Activated CD8-positive, alpha-beta memory T cell treated with anti-CD3 and anti-CD28 coated beads, Interleukin-2, amount 10 ng/mL, durations not matched to agents 7 days and 5 days (primary cell): ENCODE results near the gene OR2S2. TPM values are rescaled to one million over a fixed set of nuclear protein-coding genes. Genes with fewer than 3 reads are reported as not detected.

Source experiments
- ATAC-seq: fragments of 150-1000 bp; cut with Tn5 transposase; one replicate; pipeline ENCODE4 v1.10.0; 2021; ENCODE audit warnings: moderate library complexity
- CTCF ChIA-PET: fragments of 350-600 bp; sonication (Branson Sonifier 250); formaldehyde crosslinking; loops from one replicate; lab custom pipeline; 2021; ENCODE audit warnings: antibody characterized with exemption; lab: Charles Lee
- DNase-seq: peaks from one replicate; pipeline ENCODE4 v3.0.0-alpha.2; 2020
- H3K27ac Mint-ChIP-seq: one replicate; pipeline ENCODE4 v1.8.0; 2021; ENCODE audit warnings: mild to moderate bottlenecking, mixed read lengths
- H3K27me3 Mint-ChIP-seq: one replicate; pipeline ENCODE4 v1.8.0; 2021; ENCODE audit warnings: mixed read lengths
- H3K36me3 Mint-ChIP-seq: one replicate; pipeline ENCODE4 v1.8.0; 2021; ENCODE audit warnings: mild to moderate bottlenecking, mixed read lengths
- H3K4me1 Mint-ChIP-seq: one replicate; pipeline ENCODE4 v1.8.0; 2021; ENCODE audit warnings: mixed read lengths
- H3K4me3 Mint-ChIP-seq: one replicate; pipeline ENCODE4 v1.8.0; 2021; ENCODE audit warnings: mild to moderate bottlenecking, moderate library complexity, mixed read lengths
- H3K9me3 Mint-ChIP-seq: one replicate; pipeline ENCODE4 v1.8.0; 2022; ENCODE audit warnings: low read depth, mixed read lengths
- total RNA-seq, 2 experiments: library from RNA; stranded (reverse); gene quantifications; one replicate each; pipeline ENCODE4 v1.2.3, GENCODE V29; 2021

The OR2S2 gene
- total RNA-seq, 2 experiments from 2014 or later: not detected

- CTCF ChIA-PET: interaction anchor here (1.2 to 1.6 kb wide), 2 partner anchors 13 to 37 kb away, joined by 3 to 4 read pairs; no protein-coding TSS in a partner anchor
- no peak for DNase-seq
- no peak for ATAC-seq
- Mint-ChIP-seq H3K4me3 (no peak overlapping the region), H3K36me3 (no peaks in the 10 kb centered on the region), H3K4me1 (no peaks in the 10 kb centered on the region), H3K9me3 (no peaks in the 10 kb centered on the region), H3K27ac (no peak overlapping the region), H3K27me3 (peaks cover 56% of the 10 kb centered on the region)
Observed at GRCh38 chr9:35981699-35982098, 23.7 kb upstream of the OR2S2 start.

DNA sequence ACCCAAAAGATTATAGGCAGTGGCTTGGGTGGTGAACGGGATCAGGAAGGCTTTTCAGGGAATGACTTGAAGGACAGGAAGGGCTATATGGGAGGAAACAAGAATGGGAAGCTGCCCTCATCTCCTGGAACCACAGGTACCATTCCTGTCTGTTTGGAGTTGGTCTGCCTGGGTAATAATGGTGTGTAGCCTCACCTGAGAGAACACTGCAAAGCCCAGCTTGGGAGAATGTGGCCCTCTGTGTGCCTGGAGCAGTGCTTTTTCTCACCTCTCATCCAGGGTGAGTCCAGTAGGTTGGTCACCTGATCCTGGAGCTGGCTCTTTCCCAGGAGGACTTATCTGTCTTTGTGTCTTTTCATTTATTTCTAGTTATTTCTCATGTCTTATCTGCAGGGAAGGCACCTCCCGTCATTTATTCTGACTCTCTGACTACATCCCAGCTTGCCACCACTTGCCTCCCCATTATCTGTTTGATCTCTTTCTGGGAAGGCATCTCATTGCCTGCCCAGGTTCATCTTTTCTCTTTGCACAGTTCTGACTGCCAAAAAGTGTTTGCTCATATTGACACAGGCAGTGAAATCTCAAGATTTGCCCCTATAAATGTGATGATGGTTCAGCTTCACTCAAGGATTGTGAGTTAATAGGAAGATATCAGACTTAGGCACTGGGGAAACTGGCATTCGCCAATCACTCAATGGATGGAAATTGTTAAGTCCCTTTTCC lies 22.5 kb upstream of the OR2S2 start:
- Mint-ChIP-seq H3K36me3 (no peaks in the 10 kb centered on the region), H3K27ac (no peak overlapping the region), H3K4me1 (no peaks in the 10 kb centered on the region), H3K27me3 (peaks cover 56% of the 10 kb centered on the region), H3K9me3 (peaks cover 2% of the 10 kb centered on the region), H3K4me3 (no peak overlapping the region)
- no peak for ATAC-seq
- CTCF ChIA-PET: no interaction called here
- no peak for DNase-seq

DNA sequence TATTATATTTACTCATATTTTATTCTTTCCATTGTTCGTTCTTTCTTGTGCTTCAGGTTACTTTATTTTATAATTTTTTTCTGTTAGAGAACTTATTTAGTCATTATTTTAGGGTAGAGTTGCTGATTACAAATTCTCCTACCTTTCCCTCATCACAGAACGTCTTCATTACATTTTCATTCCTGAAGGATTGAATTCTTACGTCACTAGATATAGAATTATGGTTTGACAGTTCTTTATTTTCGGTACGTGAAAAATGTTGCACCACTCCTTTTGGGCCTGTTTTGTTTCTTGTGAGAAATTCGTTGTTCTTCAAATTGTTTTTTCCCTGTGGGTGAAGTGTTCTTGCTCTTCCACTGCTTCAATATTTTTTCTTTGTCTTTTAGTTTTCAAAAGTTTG lies 20.8 kb upstream of the OR2S2 start:
- no peaks in the 10 kb centered on the region for H3K4me1 Mint-ChIP-seq
- H3K27me3 Mint-ChIP-seq: peaks cover 63% of the 10 kb centered on the region
- DNase-seq (no peak), ATAC-seq (no peak)
- no peak overlapping the region for H3K4me3 Mint-ChIP-seq
- peaks cover 5% of the 10 kb centered on the region for H3K9me3 Mint-ChIP-seq
- H3K27ac Mint-ChIP-seq: no peak overlapping the region
- peaks cover 3% of the 10 kb centered on the region for H3K36me3 Mint-ChIP-seq
- CTCF ChIA-PET: no interaction called here

DNA sequence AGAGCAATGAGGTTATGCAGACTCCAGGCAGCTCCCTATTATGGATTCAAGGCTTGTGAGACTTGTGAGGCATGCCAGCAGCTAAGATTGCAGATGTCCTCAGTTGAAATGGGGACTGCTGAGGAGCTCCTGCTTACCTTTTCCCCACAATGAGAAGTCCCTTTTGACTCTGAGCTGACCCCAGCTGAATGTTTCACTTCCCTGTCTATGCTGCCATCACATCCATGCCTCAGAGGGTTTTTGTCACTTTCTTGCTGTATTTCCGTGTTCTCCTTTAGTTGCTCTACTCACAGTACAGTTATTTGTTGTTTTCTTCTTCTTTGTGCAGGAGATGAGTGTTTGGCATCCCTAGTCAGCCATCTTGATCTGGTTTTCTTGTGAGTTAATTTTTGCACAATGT lies 18.8 kb upstream of the OR2S2 start:
- no peak overlapping the region for H3K4me3 Mint-ChIP-seq
- peaks cover 8% of the 10 kb centered on the region for H3K4me1 Mint-ChIP-seq
- H3K27ac Mint-ChIP-seq: no peak overlapping the region
- ATAC-seq (no peak), DNase-seq (no peak)
- CTCF ChIA-PET: interaction anchor here (1.6 kb wide), 1 partner anchor 32 kb away, joined by 4 read pairs; no protein-coding TSS in a partner anchor
- peaks cover 5% of the 10 kb centered on the region for H3K9me3 Mint-ChIP-seq
- peaks cover 6% of the 10 kb centered on the region for H3K36me3 Mint-ChIP-seq
- peaks cover 70% of the 10 kb centered on the region for H3K27me3 Mint-ChIP-seq

GRCh38 chr9:35974800-35975199 lies 16.8 kb upstream of the OR2S2 start:
- Mint-ChIP-seq H3K27me3 (peaks cover 77% of the 10 kb centered on the region), H3K27ac (no peak overlapping the region), H3K4me1 (peaks cover 10% of the 10 kb centered on the region), H3K9me3 (peaks cover 5% of the 10 kb centered on the region), H3K36me3 (peaks cover 6% of the 10 kb centered on the region), H3K4me3 (no peak overlapping the region)
- CTCF ChIA-PET: no interaction called here
- no peak for DNase-seq
- no peak for ATAC-seq

DNA sequence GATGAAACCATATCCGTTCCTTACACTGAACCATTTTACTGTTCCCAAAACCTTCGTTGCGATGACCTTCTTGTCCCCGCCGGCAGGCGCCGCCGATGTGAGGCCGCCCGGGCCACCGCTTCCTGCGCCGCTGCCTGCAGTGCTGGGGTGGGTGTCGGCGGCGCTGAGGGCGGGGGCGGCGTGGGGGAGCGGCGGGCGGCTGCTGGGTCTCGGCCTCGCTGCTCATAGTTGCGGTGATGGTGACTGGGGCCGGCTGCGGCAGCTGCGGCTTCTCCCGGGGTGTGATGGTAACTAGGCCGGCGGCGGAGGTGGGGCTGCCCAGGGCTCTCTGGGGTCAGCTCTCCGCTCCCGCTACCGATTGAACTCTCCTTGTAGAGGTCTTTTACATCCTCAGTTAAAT lies 14.1 kb upstream of the OR2S2 start:
- DNase-seq: peak; percentile 48
- H3K27ac Mint-ChIP-seq: no peak overlapping the region
- peaks cover 82% of the 10 kb centered on the region for H3K27me3 Mint-ChIP-seq
- H3K9me3 Mint-ChIP-seq: peaks cover 5% of the 10 kb centered on the region
- no peak overlapping the region for H3K4me3 Mint-ChIP-seq
- peaks cover 10% of the 10 kb centered on the region for H3K4me1 Mint-ChIP-seq
- ATAC-seq: peak; percentile 57
- peaks cover 6% of the 10 kb centered on the region for H3K36me3 Mint-ChIP-seq
- CTCF ChIA-PET: no interaction called here

DNA sequence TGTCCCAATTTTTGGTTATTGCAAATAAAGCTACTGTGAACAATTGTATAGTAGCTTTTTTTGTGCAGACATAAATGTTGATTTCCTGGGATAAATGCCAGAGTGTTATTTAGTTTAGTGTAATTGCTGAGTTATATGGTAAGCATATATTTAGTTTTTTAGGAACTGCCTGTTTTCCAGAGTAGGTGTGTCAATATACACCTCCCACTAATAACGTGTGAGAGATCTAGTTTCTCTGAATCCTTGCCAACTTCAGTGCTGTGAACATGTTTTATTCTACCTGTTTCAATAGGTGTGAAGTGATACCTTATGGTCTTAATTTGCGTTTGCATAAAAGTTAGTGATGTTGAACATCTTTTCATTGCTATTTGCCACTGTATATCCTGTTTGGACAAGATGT lies 9.1 kb upstream of the OR2S2 start:
- Mint-ChIP-seq H3K9me3 (no peaks in the 10 kb centered on the region), H3K4me3 (no peak overlapping the region), H3K36me3 (peaks cover 1% of the 10 kb centered on the region), H3K4me1 (peaks cover 4% of the 10 kb centered on the region), H3K27ac (no peak overlapping the region), H3K27me3 (peaks cover 56% of the 10 kb centered on the region)
- CTCF ChIA-PET: interaction anchor here (1.5 kb wide), 1 partner anchor 42 kb away, joined by 4 read pairs; no protein-coding TSS in a partner anchor
- ATAC-seq: no peak
- no peak for DNase-seq

DNA sequence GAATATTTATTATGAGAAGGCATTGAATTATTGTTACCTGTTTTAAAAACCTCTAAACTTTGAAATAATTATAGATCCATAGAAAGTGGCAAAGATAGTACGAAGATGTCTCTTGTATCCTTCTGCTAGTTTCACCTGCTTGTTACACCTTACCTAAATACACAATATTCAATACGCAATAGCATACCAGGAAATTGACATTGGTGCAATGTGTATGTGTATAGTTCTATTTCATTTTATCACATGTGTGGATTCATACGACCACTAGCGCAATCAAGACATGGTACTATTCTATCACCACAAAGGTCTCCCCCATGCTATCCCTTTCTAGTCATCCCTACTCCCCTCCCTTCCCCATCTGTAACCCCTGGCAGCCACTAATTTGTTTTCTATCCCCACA lies 8.5 kb upstream of the OR2S2 start:
- DNase-seq (no peak), ATAC-seq (no peak)
- H3K9me3 Mint-ChIP-seq: no peaks in the 10 kb centered on the region
- H3K27me3 Mint-ChIP-seq: peaks cover 51% of the 10 kb centered on the region
- no peaks in the 10 kb centered on the region for H3K36me3 Mint-ChIP-seq
- no peak overlapping the region for H3K4me3 Mint-ChIP-seq
- CTCF ChIA-PET: interaction anchor here (1.0 kb wide), 1 partner anchor 63 kb away, joined by 3 read pairs; no protein-coding TSS in a partner anchor
- H3K27ac Mint-ChIP-seq: no peak overlapping the region
- H3K4me1 Mint-ChIP-seq: no peaks in the 10 kb centered on the region

- DNase-seq (no peak), ATAC-seq (no peak)
- CTCF ChIA-PET: interaction anchor here (0.6 to 1.9 kb wide), 3 partner anchors 10 to 58 kb away, joined by 3 to 4 read pairs (median 3); no protein-coding TSS in a partner anchor
- H3K27ac Mint-ChIP-seq: no peak overlapping the region
- H3K36me3 Mint-ChIP-seq: no peaks in the 10 kb centered on the region
- H3K9me3 Mint-ChIP-seq: no peaks in the 10 kb centered on the region
- peaks cover 45% of the 10 kb centered on the region for H3K27me3 Mint-ChIP-seq
- no peak overlapping the region for H3K4me3 Mint-ChIP-seq
- H3K4me1 Mint-ChIP-seq: no peaks in the 10 kb centered on the region
Observed at GRCh38 chr9:35965011-35965410, 7.1 kb upstream of the OR2S2 start.

DNA sequence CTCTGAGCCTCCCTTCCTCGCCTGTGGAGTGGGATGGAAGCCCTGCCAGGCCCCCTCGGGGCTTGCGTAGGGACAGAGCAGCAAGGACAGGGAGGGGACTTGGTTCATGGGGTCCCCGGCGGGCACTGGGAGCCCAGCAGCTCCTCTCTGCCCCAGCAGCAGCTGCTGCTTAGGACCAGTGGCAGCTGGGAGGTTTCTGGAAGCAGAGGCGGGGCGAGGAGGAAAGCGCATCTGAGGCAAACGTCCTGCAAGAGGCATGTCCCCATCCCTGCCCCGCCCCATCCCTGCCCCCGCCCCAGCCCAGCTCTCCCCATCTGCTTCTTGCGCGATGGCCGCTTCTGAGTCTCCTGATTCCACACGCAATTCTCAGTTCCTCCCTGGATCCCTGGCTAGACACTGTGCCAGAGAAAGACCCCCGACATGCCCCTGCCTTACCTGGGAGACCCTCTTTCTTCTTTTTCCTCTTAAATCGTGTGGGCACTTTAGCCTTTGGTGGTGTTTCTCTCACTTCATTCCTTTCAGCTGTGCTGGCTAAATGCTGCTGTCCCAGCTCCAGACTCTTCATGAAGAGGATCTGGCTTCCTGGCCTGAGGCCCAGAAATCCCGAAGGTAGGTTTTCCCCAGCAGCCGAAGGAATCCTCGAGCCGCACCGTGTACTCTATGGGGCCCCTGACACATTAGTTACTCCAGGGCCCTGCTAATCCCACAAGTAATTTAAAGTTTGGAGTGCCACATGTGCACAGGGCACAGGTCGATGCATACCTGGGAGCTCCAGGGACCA lies 4.4 kb upstream of the OR2S2 start:
- CTCF ChIA-PET: interaction anchor here (1.0 kb wide), 1 partner anchor 46 kb away, joined by 3 read pairs; no protein-coding TSS in a partner anchor
- Mint-ChIP-seq H3K27ac (no peak overlapping the region), H3K36me3 (no peaks in the 10 kb centered on the region), H3K27me3 (peaks cover 37% of the 10 kb centered on the region), H3K9me3 (no peaks in the 10 kb centered on the region), H3K4me3 (no peak overlapping the region), H3K4me1 (no peaks in the 10 kb centered on the region)
- DNase-seq (no peak), ATAC-seq (no peak)

DNA sequence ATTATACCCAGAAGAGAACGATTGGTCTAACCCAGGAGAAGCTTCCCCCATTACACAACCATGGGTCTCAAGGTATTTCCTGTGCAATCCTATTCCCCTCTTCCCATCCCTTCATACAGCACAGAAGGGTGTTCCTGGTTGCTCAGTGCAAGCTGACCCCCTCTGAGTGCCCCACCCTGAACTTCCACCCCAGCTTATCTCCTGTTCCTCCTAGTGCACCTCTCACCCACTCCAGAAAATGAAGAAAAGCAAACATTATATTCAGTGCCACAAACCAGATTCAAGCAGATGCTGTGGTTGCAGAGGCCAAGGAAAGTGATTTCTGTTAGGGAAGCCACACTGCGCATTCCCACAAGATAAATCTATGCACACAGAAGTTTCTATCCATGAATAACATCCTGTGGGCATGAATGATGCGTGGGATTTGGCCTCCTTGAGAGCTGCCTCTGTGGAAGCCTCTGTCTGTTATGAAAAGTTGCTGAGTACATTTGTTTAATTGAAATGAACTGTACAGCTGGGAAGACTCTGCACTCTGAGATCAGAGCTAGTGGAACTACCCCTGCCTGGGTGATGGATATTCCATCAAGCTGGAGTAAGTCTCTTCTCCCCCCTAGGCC lies 2.2 kb upstream of the OR2S2 start:
- H3K27me3 Mint-ChIP-seq: peaks cover 33% of the 10 kb centered on the region
- no peak for DNase-seq
- no peaks in the 10 kb centered on the region for H3K9me3 Mint-ChIP-seq
- CTCF ChIA-PET: interaction anchor here (1.7 to 2.0 kb wide), 2 partner anchors 15 to 57 kb away, joined by 4 to 9 read pairs; no protein-coding TSS in a partner anchor
- no peaks in the 10 kb centered on the region for H3K36me3 Mint-ChIP-seq
- H3K4me3 Mint-ChIP-seq: no peak overlapping the region
- H3K27ac Mint-ChIP-seq: no peak overlapping the region
- no peaks in the 10 kb centered on the region for H3K4me1 Mint-ChIP-seq
- ATAC-seq: no peak

DNA sequence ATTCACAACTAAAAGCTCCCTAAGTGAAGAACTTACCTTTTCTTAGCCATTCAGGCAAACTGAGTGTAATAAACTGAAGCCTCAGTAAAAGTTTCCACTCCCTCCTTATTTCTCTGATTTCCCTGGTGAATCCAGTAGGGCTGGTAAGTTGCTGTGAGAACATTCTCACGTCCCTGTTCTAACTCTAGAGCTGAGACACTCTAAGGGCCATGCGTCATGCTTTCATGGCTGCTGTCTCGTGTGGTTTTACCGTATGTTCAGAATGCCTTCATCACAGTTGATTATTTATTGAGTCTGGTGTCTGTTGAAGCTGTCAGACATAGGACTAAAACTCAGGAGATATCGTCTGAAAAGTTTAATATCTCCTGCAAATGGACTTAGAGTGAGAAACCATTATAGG lies 1.3 kb downstream of the OR2S2 start:
- Mint-ChIP-seq H3K27me3 (peaks cover 52% of the 10 kb centered on the region), H3K27ac (no peak overlapping the region), H3K4me1 (no peaks in the 10 kb centered on the region), H3K9me3 (no peaks in the 10 kb centered on the region), H3K36me3 (no peaks in the 10 kb centered on the region), H3K4me3 (no peak overlapping the region)
- CTCF ChIA-PET: interaction anchor here (0.6 to 3.2 kb wide), 6 partner anchors 12 to 1102 kb away, joined by 3 to 29 read pairs (median 4); no protein-coding TSS in a partner anchor
- DNase-seq (no peak), ATAC-seq (no peak)

GRCh38 chr9:35954942-35955546 lies 2.9 kb downstream of the OR2S2 start:
- Mint-ChIP-seq H3K36me3 (no peaks in the 10 kb centered on the region), H3K27ac (no peak overlapping the region), H3K9me3 (no peaks in the 10 kb centered on the region), H3K4me3 (no peak overlapping the region), H3K27me3 (peaks cover 48% of the 10 kb centered on the region), H3K4me1 (no peaks in the 10 kb centered on the region)
- ATAC-seq: peak; percentile 68
- CTCF ChIA-PET: interaction anchor here (0.6 to 3.2 kb wide), 23 partner anchors 8 to 150 kb away, joined by 3 to 29 read pairs (median 4); partner anchors contain the start of gene SPAAR
- peak; percentile 68 for DNase-seq
